GM23248 (cell line): ENCODE measurements around the gene MSMO1. TPM values are rescaled to one million over a fixed set of nuclear protein-coding genes. Genes with fewer than 3 reads are reported as not detected.

Experiments used
- DNase-seq: peaks from one replicate; pipeline ENCODE4 v3.0.0-alpha.2; 2015
- H2AFZ ChIP-seq: fragments of 200-600 bp; sonication (generic); 2 replicates; pipeline ENCODE4 v1.6.1; 2016; ENCODE audit warnings: antibody characterized with exemption
- H3F3A ChIP-seq: fragments of 200-600 bp; sonication (generic); 2 replicates; pipeline ENCODE4 v1.6.1; 2016; ENCODE audit warnings: mild to moderate bottlenecking, antibody characterized with exemption, mixed run types; ENCODE audit not compliant: insufficient read depth
- H3K27ac ChIP-seq: fragments of 200-600 bp; sonication (generic); 2 replicates; pipeline ENCODE4 v1.5.1; 2016; ENCODE audit warnings: mild to moderate bottlenecking
- H3K27me3 ChIP-seq: fragments of 200-600 bp; sonication (generic); replicated peaks from 2 replicates; pipeline ENCODE4 v1.6.1; 2016; ENCODE audit warnings: mild to moderate bottlenecking; ENCODE audit not compliant: insufficient read depth
- H3K36me3 ChIP-seq: fragments of 200-600 bp; sonication (generic); 2 replicates; pipeline ENCODE4 v1.6.1; 2016; ENCODE audit warnings: low read depth, mild to moderate bottlenecking
- H3K4me1 ChIP-seq: fragments of 200-600 bp; sonication (generic); 2 replicates; pipeline ENCODE4 v1.6.1; 2016; ENCODE audit warnings: mild to moderate bottlenecking; ENCODE audit not compliant: insufficient read depth
- H3K4me2 ChIP-seq: fragments of 200-600 bp; sonication (generic); one replicate; pipeline ENCODE4 v1.6.1; 2016; ENCODE audit warnings: mild to moderate bottlenecking; ENCODE audit not compliant: unreplicated experiment
- H3K4me3 ChIP-seq: fragments of 200-600 bp; sonication (generic); 2 replicates; pipeline ENCODE4 v1.5.1; 2016; ENCODE audit warnings: mild to moderate bottlenecking
- H3K79me2 ChIP-seq: fragments of 200-600 bp; sonication (generic); 2 replicates; pipeline ENCODE4 v1.6.1; 2016; ENCODE audit warnings: mild to moderate bottlenecking; ENCODE audit not compliant: insufficient read depth
- H3K9ac ChIP-seq: fragments of 200-600 bp; sonication (generic); 2 replicates; pipeline ENCODE4 v1.6.1; 2016; ENCODE audit warnings: mild to moderate bottlenecking
- H3K9me2 ChIP-seq: fragments of 200-600 bp; sonication (generic); 2 replicates; pipeline ENCODE4 v1.6.1; 2016; ENCODE audit warnings: mixed run types, mild to moderate bottlenecking, moderate library complexity; ENCODE audit not compliant: insufficient read depth
- H3K9me3 ChIP-seq: fragments of 200-600 bp; sonication (generic); one replicate; pipeline ENCODE4 v1.6.1; 2017; ENCODE audit warnings: low read depth
- H4K20me1 ChIP-seq: fragments of 200-600 bp; sonication (generic); 2 replicates; pipeline ENCODE4 v1.6.0; 2016; ENCODE audit not compliant: insufficient read depth
- EZH2 ChIP-seq: fragments of 200-600 bp; sonication (generic); IDR thresholded peaks from 2 replicates; pipeline ENCODE4 v1.6.1; 2018; ENCODE audit warnings: antibody characterized with exemption, mild to moderate bottlenecking; ENCODE audit not compliant: insufficient read depth, poor library complexity, severe bottlenecking
- EZH2phosphoT487 ChIP-seq: fragments of 200-600 bp; sonication (generic); IDR thresholded peaks from 2 replicates; pipeline ENCODE4 v1.6.1; 2018; ENCODE audit warnings: antibody characterized with exemption, moderate library complexity, mild to moderate bottlenecking, low read depth; ENCODE audit not compliant: insufficient read depth
- WGBS, 2 experiments: methylation state at CpG; one replicate each; pipeline ENCODE4 v1.1.6; 2015 to 2017; ENCODE audit warnings: low lambda C conversion rate in 2 of 2, low coverage in 1 of 2; ENCODE audit errors: missing lambda C conversion rate in 2 of 2; 5-methylcytosine and 5-hydroxymethylcytosine counted together
- in situ Hi-C: fragments of 300-500 bp; cut with MboI; formaldehyde crosslinking; loops from 2 replicates; pipeline ENCODE4 v1.15.0; 2020
- polyA plus RNA-seq: library from polyadenylated mRNA; unstranded; fragments of >200 nt; fragmentation: Nextera tagmentation; extraction: Ambion mirVana; gene quantifications from 2 replicates; pipeline ENCODE4 v1.2.1, GENCODE V29; 2016
- total RNA-seq: library from RNA; depleted of rRNA; stranded (reverse); fragments of >200 nt; shearing (Covaris generic); gene quantifications from 2 replicates; pipeline ENCODE4 v1.2.3, GENCODE V29; 2014

MSMO1 gene
- total and polyA plus RNA-seq, 2 experiments from 2014 or later = 72.2 to 72.7 TPM

- no peaks in the 10 kb centered on the region; the same call in 1 of the 2 replicates for H3K36me3 ChIP-seq
- H3K27ac ChIP-seq = no peak overlapping the region
- no peaks in the 10 kb centered on the region for H3K9me3 ChIP-seq
- peak overlapping the region; percentile 75 for H2AFZ ChIP-seq
- in situ Hi-C loops = no loop called here
- H3K9me2 ChIP-seq = no peaks in the 10 kb centered on the region
- H3K79me2 ChIP-seq = no peaks in the 10 kb centered on the region
- H3K4me2 ChIP-seq = peak overlapping the region; percentile 91
- peak overlapping the region; percentile 43 for H3K9ac ChIP-seq
- H3K27me3 ChIP-seq = no peaks in the 10 kb centered on the region
- no peaks in the 10 kb centered on the region for H3F3A ChIP-seq
- peaks cover 5% of the 10 kb centered on the region for H3K4me1 ChIP-seq
- no peaks in the 10 kb centered on the region for H4K20me1 ChIP-seq
- DNase-seq = peak; percentile 53
- peak overlapping the region; percentile 71 for H3K4me3 ChIP-seq
- TF ChIP-seq EZH2 = no peak
- TF ChIP-seq EZH2phosphoT487 = no peak
- 0 to 8% methylated on average over 1 of the region's 1 CpG for WGBS, 2 experiments
These were observed 25.6 kb upstream of the MSMO1 start for GRCh38 chr4:165301833-165302232.

GRCh38 chr4:165302658-165303057 is 24.8 kb upstream of the MSMO1 start:
- Histone ChIP-seq H3F3A (no peaks in the 10 kb centered on the region), H3K27me3 (no peaks in the 10 kb centered on the region), H3K4me1 (peaks cover 5% of the 10 kb centered on the region), H2AFZ (no peak overlapping the region), H3K79me2 (no peaks in the 10 kb centered on the region), H4K20me1 (no peaks in the 10 kb centered on the region), H3K36me3 (no peaks in the 10 kb centered on the region; the same call in 1 of the 2 replicates), H3K27ac (no peak overlapping the region), H3K4me2 (no peak overlapping the region), H3K9me2 (no peaks in the 10 kb centered on the region), H3K9ac (no peak overlapping the region), H3K4me3 (no peak overlapping the region), H3K9me3 (no peaks in the 10 kb centered on the region)
- in situ Hi-C loops = no loop called here
- no peak for DNase-seq
- 93 to 96% methylated on average over 1 of the region's 1 CpG for WGBS, 2 experiments
- no peak for TF ChIP-seq EZH2phosphoT487
- no peak for TF ChIP-seq EZH2

GRCh38 chr4:165308166-165308565 is 19.3 kb upstream of the MSMO1 start:
- DNase-seq = peak; percentile 42
- H4K20me1 ChIP-seq = no peaks in the 10 kb centered on the region; the same call in 1 of the 2 replicates
- no peak overlapping the region for H2AFZ ChIP-seq
- in situ Hi-C loops = no loop called here
- H3K27ac ChIP-seq = no peak overlapping the region; the same call in 1 of the 2 replicates
- peaks cover 23% of the 10 kb centered on the region for H3K4me1 ChIP-seq
- no peak overlapping the region for H3K4me3 ChIP-seq
- no peaks in the 10 kb centered on the region for H3K79me2 ChIP-seq
- H3F3A ChIP-seq = peaks cover 15% of the 10 kb centered on the region; the same call in 1 of the 2 replicates
- no peaks in the 10 kb centered on the region; the same call in 1 of the 2 replicates for H3K36me3 ChIP-seq
- H3K4me2 ChIP-seq = peak overlapping the region; percentile 39
- H3K9ac ChIP-seq = no peak overlapping the region
- no peaks in the 10 kb centered on the region for H3K27me3 ChIP-seq
- 79 to 93% methylated on average over 1 of the region's 1 CpG for WGBS, 2 experiments
- H3K9me3 ChIP-seq = no peaks in the 10 kb centered on the region
- H3K9me2 ChIP-seq = no peaks in the 10 kb centered on the region
- TF ChIP-seq EZH2phosphoT487 (no peak), EZH2 (no peak)

DNA sequence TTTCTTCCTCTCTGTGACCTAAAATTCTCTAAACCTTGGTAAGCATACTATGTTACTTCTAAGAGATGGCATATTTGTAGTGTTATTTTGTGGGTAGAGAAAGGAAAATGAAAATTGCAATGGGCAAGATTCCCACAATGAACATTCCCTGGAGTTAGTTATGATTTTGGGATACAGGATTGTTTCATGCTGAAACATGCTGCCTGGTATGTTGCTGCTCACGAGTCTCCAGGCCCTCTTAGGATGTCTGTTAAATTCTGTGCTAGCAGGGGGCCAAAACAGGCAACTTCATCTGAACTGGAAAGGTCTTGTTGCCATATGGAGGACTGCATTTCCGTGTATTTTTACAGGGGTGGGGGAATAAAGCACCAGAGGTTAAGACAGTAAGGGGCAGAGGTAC is 18.9 kb upstream of the MSMO1 start:
- no peak overlapping the region; the same call in 1 of the 2 replicates for H3K27ac ChIP-seq
- peaks cover 23% of the 10 kb centered on the region for H3K4me1 ChIP-seq
- in situ Hi-C loops = no loop called here
- no peaks in the 10 kb centered on the region for H3K9me3 ChIP-seq
- H4K20me1 ChIP-seq = no peaks in the 10 kb centered on the region; the same call in 1 of the 2 replicates
- no peak overlapping the region for H3K9ac ChIP-seq
- 61 to 62% methylated on average over 2 of the region's 2 CpGs for WGBS, 2 experiments
- TF ChIP-seq EZH2 = no peak
- TF ChIP-seq EZH2phosphoT487 = no peak
- no peaks in the 10 kb centered on the region for H3K9me2 ChIP-seq
- no peaks in the 10 kb centered on the region; the same call in 1 of the 2 replicates for H3K36me3 ChIP-seq
- DNase-seq = peak; percentile 12
- no peaks in the 10 kb centered on the region for H3K79me2 ChIP-seq
- H3K27me3 ChIP-seq = no peaks in the 10 kb centered on the region
- peaks cover 15% of the 10 kb centered on the region; the same call in 1 of the 2 replicates for H3F3A ChIP-seq
- H3K4me3 ChIP-seq = no peak overlapping the region
- no peak overlapping the region for H2AFZ ChIP-seq
- peak overlapping the region; percentile 39 for H3K4me2 ChIP-seq
